ENCODE results near the gene PJA2.

PJA2 gene

GRCh38 chr5:109324931-109325330 lies 84.8 kb downstream of the PJA2 start:
- H3K4me3 Mint-ChIP-seq = no peak overlapping the region
- ATAC-seq (replicated peaks) = no peak
- H3K27me3 Mint-ChIP-seq = no peaks in the 10 kb centered on the region
- peaks cover 3 to 7% of the 10 kb centered on the region in 2 donors for H3K4me1 Mint-ChIP-seq (ENCODE audit: low read depth in 2 of 2)
- peaks cover 3% of the 10 kb centered on the region for H3K36me3 Mint-ChIP-seq (ENCODE audit: insufficient read depth)
- H3K9me3 Mint-ChIP-seq = peaks cover 0 to 2% of the 10 kb centered on the region in 2 donors
- no peak overlapping the region for H3K27ac Mint-ChIP-seq
- no peak for DNase-seq

GRCh38 chr5:109324351-109324750 lies 85.4 kb downstream of the PJA2 start:
- Mint-ChIP-seq H3K4me3 (no peak overlapping the region), H3K9me3 (peaks cover 0 to 2% of the 10 kb centered on the region in 2 donors), H3K27me3 (no peaks in the 10 kb centered on the region), H3K36me3 (ENCODE audit: insufficient read depth) (peaks cover 3% of the 10 kb centered on the region), H3K4me1 (ENCODE audit: low read depth in 2 of 2) (peaks cover 3 to 7% of the 10 kb centered on the region in 2 donors), H3K27ac (no peak overlapping the region)
- DNase-seq (no peak), ATAC-seq (replicated peaks) (no peak)

- ATAC-seq (replicated peaks) (no peak), DNase-seq (no peak)
- Mint-ChIP-seq H3K27me3 (no peaks in the 10 kb centered on the region), H3K4me3 (no peak overlapping the region), H3K9me3 (peaks cover 0 to 2% of the 10 kb centered on the region in 2 donors), H3K36me3 (ENCODE audit: insufficient read depth) (no peaks in the 10 kb centered on the region), H3K27ac (no peak overlapping the region), H3K4me1 (ENCODE audit: low read depth in 2 of 2) (peaks cover 3 to 4% of the 10 kb centered on the region in 2 donors)
These were observed 87.1 kb downstream of the PJA2 start for GRCh38 chr5:109322694-109323093.

GRCh38 chr5:109319351-109319750 lies 90.4 kb downstream of the PJA2 start:
- H3K4me1 Mint-ChIP-seq (ENCODE audit: low read depth in 2 of 2) = peaks cover 3 to 4% of the 10 kb centered on the region in 2 donors
- H3K9me3 Mint-ChIP-seq = peaks cover 0 to 2% of the 10 kb centered on the region in 2 donors
- H3K27me3 Mint-ChIP-seq = no peaks in the 10 kb centered on the region
- no peak overlapping the region for H3K4me3 Mint-ChIP-seq
- DNase-seq (no peak), ATAC-seq (replicated peaks) (no peak)
- H3K36me3 Mint-ChIP-seq (ENCODE audit: insufficient read depth) = no peaks in the 10 kb centered on the region
- H3K27ac Mint-ChIP-seq = no peak overlapping the region

- Mint-ChIP-seq H3K9me3 (peaks cover 0 to 2% of the 10 kb centered on the region in 2 donors), H3K36me3 (ENCODE audit: insufficient read depth) (no peaks in the 10 kb centered on the region), H3K4me1 (ENCODE audit: low read depth in 2 of 2) (peaks cover 3 to 4% of the 10 kb centered on the region in 2 donors), H3K27ac (no peak overlapping the region), H3K4me3 (no peak overlapping the region), H3K27me3 (no peaks in the 10 kb centered on the region)
- DNase-seq (no peak), ATAC-seq (replicated peaks) (no peak)
These were observed 91.2 kb downstream of the PJA2 start for GRCh38 chr5:109318455-109319108.

GRCh38 chr5:109316634-109317033 lies 93.1 kb downstream of the PJA2 start:
- peaks cover 0 to 4% of the 10 kb centered on the region in 2 donors for H3K4me1 Mint-ChIP-seq (ENCODE audit: low read depth in 2 of 2)
- no peaks in the 10 kb centered on the region for H3K36me3 Mint-ChIP-seq (ENCODE audit: insufficient read depth)
- H3K9me3 Mint-ChIP-seq = peaks cover 0 to 2% of the 10 kb centered on the region in 2 donors
- H3K27ac Mint-ChIP-seq = no peak overlapping the region
- ATAC-seq (replicated peaks) (no peak), DNase-seq (no peak)
- H3K4me3 Mint-ChIP-seq = no peak overlapping the region
- H3K27me3 Mint-ChIP-seq = no peaks in the 10 kb centered on the region

GRCh38 chr5:109315245-109315644 lies 94.5 kb downstream of the PJA2 start:
- no peaks in the 10 kb centered on the region for H3K36me3 Mint-ChIP-seq (ENCODE audit: insufficient read depth)
- H3K4me1 Mint-ChIP-seq (ENCODE audit: low read depth in 2 of 2) = peaks cover 0 to 2% of the 10 kb centered on the region in 2 donors
- peaks cover 0 to under 1% of the 10 kb centered on the region in 2 donors for H3K27me3 Mint-ChIP-seq
- no peak for ATAC-seq (replicated peaks)
- H3K27ac Mint-ChIP-seq = no peak overlapping the region
- no peak for DNase-seq
- H3K9me3 Mint-ChIP-seq = peaks cover 0 to under 1% of the 10 kb centered on the region in 2 donors
- H3K4me3 Mint-ChIP-seq = no peak overlapping the region

- peaks cover 0 to 7% of the 10 kb centered on the region in 2 donors for H3K27me3 Mint-ChIP-seq
- DNase-seq (no peak), ATAC-seq (replicated peaks) (no peak)
- no peak overlapping the region for H3K4me3 Mint-ChIP-seq
- H3K36me3 Mint-ChIP-seq (ENCODE audit: insufficient read depth) = peaks cover 2% of the 10 kb centered on the region
- no peak overlapping the region for H3K27ac Mint-ChIP-seq
- no peaks in the 10 kb centered on the region for H3K4me1 Mint-ChIP-seq (ENCODE audit: low read depth in 2 of 2)
- H3K9me3 Mint-ChIP-seq = no peaks in the 10 kb centered on the region
These were observed 96.6 kb downstream of the PJA2 start for GRCh38 chr5:109313127-109313526.

- Mint-ChIP-seq H3K27ac (no peak overlapping the region), H3K4me3 (no peak overlapping the region), H3K9me3 (no peaks in the 10 kb centered on the region), H3K4me1 (ENCODE audit: low read depth in 2 of 2) (no peaks in the 10 kb centered on the region), H3K36me3 (ENCODE audit: insufficient read depth) (peaks cover 2% of the 10 kb centered on the region), H3K27me3 (peaks cover 0 to 7% of the 10 kb centered on the region in 2 donors)
- ATAC-seq (replicated peaks) = no peak
- no peak for DNase-seq
These were observed 97.1 kb downstream of the PJA2 start for GRCh38 chr5:109312695-109313094.

- Mint-ChIP-seq H3K4me3 (no peak overlapping the region), H3K9me3 (no peaks in the 10 kb centered on the region), H3K27me3 (peaks cover 0 to 7% of the 10 kb centered on the region in 2 donors), H3K27ac (no peak overlapping the region), H3K4me1 (ENCODE audit: low read depth in 2 of 2) (no peaks in the 10 kb centered on the region), H3K36me3 (ENCODE audit: insufficient read depth) (peaks cover 2% of the 10 kb centered on the region)
- no peak for DNase-seq
- ATAC-seq (replicated peaks) = no peak
These were observed 99.5 kb downstream of the PJA2 start for GRCh38 chr5:109310315-109310714.

GRCh38 chr5:109309326-109310063 lies 100.3 kb downstream of the PJA2 start:
- Mint-ChIP-seq H3K4me3 (no peak overlapping the region), H3K9me3 (no peaks in the 10 kb centered on the region), H3K27me3 (peaks cover 0 to 7% of the 10 kb centered on the region in 2 donors), H3K4me1 (ENCODE audit: low read depth in 2 of 2) (no peaks in the 10 kb centered on the region), H3K27ac (no peak overlapping the region), H3K36me3 (ENCODE audit: insufficient read depth) (peaks cover 2% of the 10 kb centered on the region)
- no peak for DNase-seq
- no peak for ATAC-seq (replicated peaks)

GRCh38 chr5:109307951-109308350 lies 101.8 kb downstream of the PJA2 start:
- H3K27ac Mint-ChIP-seq = no peak overlapping the region

GRCh38 chr5:109307456-109307855 lies 102.3 kb downstream of the PJA2 start:
- no peak for DNase-seq
- Mint-ChIP-seq H3K27me3 (peaks cover 0 to 7% of the 10 kb centered on the region in 2 donors), H3K9me3 (no peaks in the 10 kb centered on the region), H3K4me3 (no peak overlapping the region), H3K4me1 (ENCODE audit: low read depth in 2 of 2) (no peaks in the 10 kb centered on the region), H3K27ac (no peak overlapping the region), H3K36me3 (ENCODE audit: insufficient read depth) (peaks cover 2% of the 10 kb centered on the region)
- no peak for ATAC-seq (replicated peaks)

More at GRCh38 chr5:109307951-109308350, 101.8 kb downstream of the PJA2 start:
- ATAC-seq (replicated peaks) = no peak
- Mint-ChIP-seq H3K4me3 (no peak overlapping the region), H3K4me1 (ENCODE audit: low read depth in 2 of 2) (no peaks in the 10 kb centered on the region), H3K9me3 (no peaks in the 10 kb centered on the region), H3K36me3 (ENCODE audit: insufficient read depth) (peaks cover 2% of the 10 kb centered on the region), H3K27me3 (peaks cover 0 to 7% of the 10 kb centered on the region in 2 donors)
- no peak for DNase-seq

- H3K27me3 Mint-ChIP-seq = peaks cover 0 to 7% of the 10 kb centered on the region in 2 donors
- H3K4me1 Mint-ChIP-seq (ENCODE audit: low read depth in 2 of 2) = no peaks in the 10 kb centered on the region
- peaks cover 2% of the 10 kb centered on the region for H3K36me3 Mint-ChIP-seq (ENCODE audit: insufficient read depth)
- H3K4me3 Mint-ChIP-seq = no peak overlapping the region
- DNase-seq = no peak
- no peak overlapping the region for H3K27ac Mint-ChIP-seq
- no peak for ATAC-seq (replicated peaks)
- H3K9me3 Mint-ChIP-seq = no peaks in the 10 kb centered on the region
These were observed 104.4 kb downstream of the PJA2 start for GRCh38 chr5:109305352-109305751.
